HUES64 (cell line): ENCODE measurements around the gene BTG2.

Experiments
- H3K27ac ChIP-seq: 2 replicates; pipeline ENCODE4 v1.7.0; 2013; ENCODE audit warnings: low read depth, low read length, inconsistent platforms
- H3K27me3 ChIP-seq: 2 replicates; pipeline ENCODE4 v1.6.1; 2013; ENCODE audit warnings: mild to moderate bottlenecking, low read length; ENCODE audit not compliant: insufficient read depth
- H3K36me3 ChIP-seq: 2 replicates; pipeline ENCODE4 v1.6.1; 2013; ENCODE audit warnings: mild to moderate bottlenecking, low read length; ENCODE audit not compliant: insufficient read depth
- H3K4me1 ChIP-seq: 2 replicates; pipeline ENCODE4 v1.6.1; 2013; ENCODE audit warnings: mild to moderate bottlenecking, low read length, moderate library complexity; ENCODE audit not compliant: insufficient read depth
- H3K4me3 ChIP-seq: 2 replicates; pipeline ENCODE4 v1.5.1; 2013; ENCODE audit warnings: mild to moderate bottlenecking, low read length, moderate library complexity
- H3K9ac ChIP-seq: 2 replicates; pipeline ENCODE4 v1.6.1; 2013; ENCODE audit warnings: mild to moderate bottlenecking, low read depth, low read length
- H3K9me3 ChIP-seq: 2 replicates; pipeline ENCODE4 v1.6.1; 2013; ENCODE audit warnings: low read depth, low read length; ENCODE audit not compliant: insufficient read depth
- WGBS: fragments of 150-250, 120-280 bp; methylation state at CpG from one replicate; pipeline ENCODE4 v1.1.7; 2013; ENCODE audit warnings: missing lambda C conversion rate; 5-methylcytosine and 5-hydroxymethylcytosine counted together

The BTG2 gene

DNA sequence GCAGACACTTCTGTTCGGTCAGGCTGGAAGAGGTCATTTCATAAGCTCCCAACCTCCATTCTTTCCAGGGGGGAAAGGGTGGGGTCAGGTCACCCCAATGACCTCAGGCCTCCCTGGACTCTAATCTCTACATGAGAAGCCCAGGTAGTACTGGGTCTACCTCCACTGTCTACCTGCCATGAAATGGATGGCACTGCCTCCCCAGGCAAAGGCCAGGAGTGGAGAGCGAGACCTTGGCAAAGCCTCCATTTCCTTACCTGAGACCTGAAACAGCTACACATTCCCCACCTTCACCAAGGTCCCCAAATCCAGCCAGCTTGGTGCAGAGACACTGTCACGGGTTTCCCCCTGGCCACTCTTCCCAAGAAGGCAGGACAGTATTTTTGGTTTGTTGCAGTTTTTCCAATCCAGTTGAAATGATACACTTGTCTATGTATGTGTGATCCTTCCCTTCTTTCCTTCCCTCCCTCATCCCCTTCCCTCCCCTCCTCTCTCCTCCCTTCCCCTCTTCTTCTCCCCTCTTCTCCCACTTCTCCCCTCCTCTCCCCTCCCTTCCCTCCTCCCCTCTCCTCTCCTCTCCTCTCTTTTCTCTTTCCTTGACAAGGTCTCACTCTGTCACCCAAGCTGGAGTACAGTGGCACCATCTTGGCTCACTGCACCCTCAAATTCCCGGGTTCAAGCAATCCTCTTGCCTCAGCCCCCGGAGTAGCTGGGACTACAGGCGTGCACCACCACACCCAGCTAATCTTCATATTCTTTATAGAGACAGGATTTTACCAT is 16.1 kb downstream of the BTG2 start:
- Histone ChIP-seq H3K27me3 (peaks cover 61% of the 10 kb centered on the region), H3K4me3 (no peak overlapping the region), H3K9ac (no peak overlapping the region), H3K27ac (no peak overlapping the region), H3K9me3 (no peaks in the 10 kb centered on the region), H3K4me1 (peaks cover 49% of the 10 kb centered on the region), H3K36me3 (no peaks in the 10 kb centered on the region)
- 90% methylated on average over 6 of the region's 6 CpGs for WGBS

DNA sequence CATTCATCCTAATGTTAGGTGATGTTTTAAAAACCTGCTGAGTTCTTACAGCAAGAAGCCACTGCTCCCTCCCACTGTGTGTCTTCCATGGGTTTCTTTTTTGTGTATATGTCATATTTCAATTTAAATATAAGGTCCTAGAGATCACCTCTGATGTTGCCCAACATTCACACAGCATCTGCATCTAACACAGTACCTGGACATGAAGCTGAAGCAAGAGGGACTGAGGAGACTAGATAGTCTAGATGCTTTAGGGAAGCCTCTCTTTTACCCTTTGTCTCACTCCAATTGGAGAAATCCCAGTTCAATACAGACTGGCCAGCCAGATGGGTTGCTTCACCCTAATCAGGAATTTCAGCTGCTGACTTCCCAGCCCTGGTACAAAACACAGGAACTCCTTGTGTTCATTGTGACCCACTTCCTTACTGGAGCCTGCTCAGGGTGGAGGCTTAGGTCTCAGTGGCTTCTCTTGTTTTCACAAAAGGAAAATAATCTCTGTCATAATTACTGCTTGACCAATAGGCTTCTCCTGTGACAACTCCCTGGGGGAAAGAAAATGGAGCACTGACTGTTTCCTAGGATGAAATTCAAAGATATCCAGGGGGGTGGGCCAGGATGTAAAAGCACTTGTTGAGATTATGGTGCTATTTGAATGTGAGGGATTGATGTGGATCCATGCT is 17.3 kb downstream of the BTG2 start:
- Histone ChIP-seq H3K27ac (no peak overlapping the region), H3K9ac (no peak overlapping the region), H3K9me3 (no peaks in the 10 kb centered on the region), H3K36me3 (no peaks in the 10 kb centered on the region), H3K27me3 (peaks cover 55% of the 10 kb centered on the region), H3K4me1 (peaks cover 53% of the 10 kb centered on the region), H3K4me3 (no peak overlapping the region)

DNA sequence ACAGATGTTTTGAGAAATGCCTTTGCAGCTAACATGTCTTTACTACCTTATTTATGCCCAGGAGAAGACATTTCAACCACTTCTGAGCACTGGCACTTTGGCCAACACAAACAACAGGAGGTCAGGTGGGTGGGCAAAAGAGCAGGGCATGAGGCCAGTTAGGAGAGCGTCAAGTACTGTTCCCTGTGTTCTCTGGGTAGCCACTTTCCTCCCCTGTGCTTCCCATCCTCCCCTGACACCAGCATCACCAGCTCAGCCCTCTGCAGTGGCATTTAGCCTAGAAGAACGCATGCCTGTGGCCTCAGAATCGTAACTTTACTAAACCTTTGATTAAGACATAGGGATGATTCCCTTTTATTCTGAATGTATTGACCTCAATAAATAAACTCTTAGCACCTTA is 18.3 kb downstream of the BTG2 start:
- Histone ChIP-seq H3K36me3 (no peaks in the 10 kb centered on the region), H3K9me3 (no peaks in the 10 kb centered on the region), H3K4me3 (no peak overlapping the region), H3K27ac (no peak overlapping the region), H3K9ac (no peak overlapping the region), H3K27me3 (peaks cover 47% of the 10 kb centered on the region), H3K4me1 (peaks cover 54% of the 10 kb centered on the region)
- WGBS, result 90% methylated on average over 3 of the region's 3 CpGs

DNA sequence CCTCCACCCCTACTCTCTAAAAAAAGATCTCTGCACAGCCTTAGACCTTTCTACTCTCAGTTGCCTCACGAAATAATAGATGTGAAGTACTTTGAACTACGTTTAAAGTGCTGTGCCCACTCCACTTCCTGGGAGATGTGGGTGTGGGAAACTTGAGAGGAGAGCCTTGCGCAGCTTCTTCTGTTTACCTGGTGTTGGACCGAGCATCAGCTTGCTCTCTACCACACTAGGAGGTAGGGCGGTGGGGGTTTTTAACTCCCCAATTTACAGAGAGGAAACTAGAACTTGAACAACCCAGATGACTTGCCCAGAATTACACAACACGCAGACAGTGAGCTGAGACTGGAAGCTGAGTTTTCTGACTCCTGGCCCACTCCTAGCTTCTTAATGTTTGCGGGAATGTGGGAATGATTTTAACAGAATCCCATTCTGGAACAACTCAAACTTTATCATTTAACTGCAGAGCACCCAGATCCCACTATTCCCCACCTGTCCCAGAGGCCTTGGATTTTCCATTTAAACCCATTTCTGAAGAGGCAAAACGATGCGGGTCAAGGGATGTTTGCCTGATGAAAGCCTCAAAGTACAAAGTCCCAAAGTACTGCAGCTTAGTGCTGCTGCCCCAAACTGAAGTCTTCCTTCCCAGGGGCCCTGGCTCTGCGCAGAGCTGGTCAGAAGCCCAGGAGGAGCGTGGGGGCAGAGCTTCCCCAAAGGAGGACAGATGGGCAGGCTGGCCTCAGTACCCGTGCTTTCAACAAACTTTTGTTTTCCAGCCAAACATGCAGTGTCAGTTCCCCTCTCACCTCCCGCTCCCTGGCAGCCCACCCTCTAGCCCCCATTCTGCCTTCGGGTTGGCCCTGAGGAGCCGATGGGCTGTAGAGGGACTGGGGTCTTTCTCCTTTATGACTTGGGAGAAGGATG is 19.0 kb downstream of the BTG2 start:
- WGBS, result 70% methylated on average over 13 of the region's 15 CpGs
- Histone ChIP-seq H3K27me3 (peaks cover 40% of the 10 kb centered on the region), H3K36me3 (no peaks in the 10 kb centered on the region), H3K4me1 (peaks cover 60% of the 10 kb centered on the region), H3K9ac (no peak overlapping the region), H3K9me3 (no peaks in the 10 kb centered on the region), H3K27ac (peak overlapping the region; percentile 51), H3K4me3 (no peak overlapping the region)

DNA sequence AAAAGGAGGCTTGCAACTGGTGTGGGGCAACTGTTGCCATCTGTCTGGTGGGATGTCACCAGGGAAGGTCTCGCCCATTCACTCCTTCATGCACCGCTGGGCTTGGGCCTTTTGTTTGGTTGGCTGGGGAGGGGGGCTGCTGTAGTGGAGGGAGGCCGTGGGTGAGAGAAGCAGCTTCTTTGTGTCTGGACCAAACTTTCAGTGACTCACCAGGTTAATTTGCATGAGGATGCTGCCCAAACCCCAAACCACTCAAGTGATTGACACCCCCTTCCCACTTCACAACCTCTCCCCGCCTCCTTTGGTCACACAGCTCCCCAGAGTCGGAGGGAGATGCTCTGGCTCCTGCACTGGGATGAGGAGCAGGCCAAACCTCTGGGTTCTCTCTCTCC is 19.7 kb downstream of the BTG2 start:
- Histone ChIP-seq H3K4me1 (peaks cover 60% of the 10 kb centered on the region), H3K4me3 (no peak overlapping the region), H3K27ac (peak overlapping the region; percentile 51), H3K9ac (peak overlapping the region; percentile 6; the same call in 1 of the 2 replicates), H3K36me3 (no peaks in the 10 kb centered on the region), H3K9me3 (no peaks in the 10 kb centered on the region), H3K27me3 (peaks cover 39% of the 10 kb centered on the region)
- WGBS, result 35% methylated on average over 5 of the region's 5 CpGs

DNA sequence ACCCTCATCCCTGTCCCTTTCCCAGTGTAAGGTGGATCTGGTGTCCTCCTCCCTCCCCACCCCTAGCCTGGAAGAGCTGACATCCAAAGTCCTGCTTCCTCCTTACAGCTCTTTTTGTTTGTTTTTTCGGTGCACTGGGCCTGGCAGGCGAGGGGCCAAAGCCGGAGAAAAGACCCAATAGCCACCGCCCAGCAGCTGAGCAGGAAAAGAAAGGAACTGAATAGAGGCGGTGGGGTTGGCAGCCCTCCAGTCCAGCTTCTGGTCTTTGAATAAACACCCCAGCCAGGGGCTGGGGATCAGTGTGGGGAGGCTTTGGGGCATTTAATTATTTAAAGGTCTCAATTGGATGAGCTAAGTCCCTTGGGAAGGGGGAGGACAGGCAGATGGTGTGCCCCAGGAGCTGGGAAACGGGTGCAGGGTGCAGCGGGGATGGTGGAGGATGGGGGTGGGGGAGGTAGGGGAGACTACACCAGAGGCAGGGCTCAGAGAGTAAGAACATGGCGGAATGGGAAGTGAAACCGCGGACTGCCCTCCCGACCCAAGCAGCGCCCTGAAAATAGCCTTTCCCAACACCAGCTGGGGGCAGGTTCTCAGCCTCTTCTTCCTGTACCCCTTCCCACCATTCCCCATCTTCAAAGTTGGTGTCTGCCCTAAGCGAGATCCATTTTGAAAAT is 20.2 kb downstream of the BTG2 start:
- Histone ChIP-seq H3K9me3 (no peaks in the 10 kb centered on the region), H3K27ac (peak overlapping the region; percentile 39; the same call in 1 of the 2 replicates), H3K27me3 (peaks cover 34% of the 10 kb centered on the region), H3K36me3 (no peaks in the 10 kb centered on the region), H3K4me1 (peaks cover 59% of the 10 kb centered on the region), H3K4me3 (no peak overlapping the region), H3K9ac (peak overlapping the region; percentile 6; the same call in 1 of the 2 replicates)
- WGBS, result 59% methylated on average over 13 of the region's 13 CpGs

DNA sequence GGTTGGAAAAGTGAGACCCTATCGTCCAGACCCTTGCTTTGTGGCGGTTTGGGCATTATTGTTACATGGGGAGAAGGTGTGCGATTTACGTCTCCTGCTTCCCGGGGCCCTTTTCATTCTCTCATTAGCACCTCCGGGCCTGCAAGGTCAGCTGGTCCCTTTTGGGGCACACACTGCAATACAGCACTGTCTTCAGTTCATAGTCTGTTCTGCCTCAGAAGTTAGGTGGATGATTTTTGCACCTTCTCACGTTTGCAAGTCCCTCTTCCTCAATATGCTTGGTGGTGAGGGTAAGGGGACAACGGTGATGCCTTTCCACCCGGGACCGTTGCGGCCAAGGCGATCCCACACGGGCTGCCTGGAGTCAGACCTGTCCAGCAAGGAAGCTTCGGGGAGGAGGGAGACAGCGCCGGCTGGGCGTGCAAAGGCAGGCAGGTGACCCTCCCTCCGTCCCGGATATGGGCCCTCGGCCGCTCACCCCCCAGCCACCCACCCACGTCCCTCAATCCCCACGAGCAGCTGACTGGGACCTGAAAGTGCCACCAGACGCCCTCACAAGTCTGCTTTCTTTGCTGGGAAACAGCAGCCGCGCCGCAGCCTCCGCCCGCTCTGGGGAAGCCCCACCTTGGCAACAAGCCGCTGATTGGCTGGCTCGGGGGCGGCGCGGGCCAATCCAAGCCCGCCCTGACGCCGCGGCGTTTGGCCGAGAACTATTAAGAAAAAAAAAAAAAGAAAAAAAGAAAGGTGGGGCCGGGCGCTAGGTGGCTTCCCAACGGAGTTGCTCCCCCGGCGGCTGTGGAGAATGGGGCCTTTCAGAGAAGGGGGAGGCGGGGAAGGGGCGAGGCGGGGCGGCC is 21.7 kb downstream of the BTG2 start:
- Histone ChIP-seq H3K27ac (peak overlapping the region; percentile 88; the same call in 1 of the 2 replicates), H3K9ac (peak overlapping the region; percentile 71), H3K4me3 (peak overlapping the region; percentile 62), H3K4me1 (peaks cover 52% of the 10 kb centered on the region), H3K9me3 (no peaks in the 10 kb centered on the region), H3K36me3 (no peaks in the 10 kb centered on the region), H3K27me3 (peaks cover 33% of the 10 kb centered on the region)
- 3% methylated on average over 48 of the region's 49 CpGs for WGBS

DNA sequence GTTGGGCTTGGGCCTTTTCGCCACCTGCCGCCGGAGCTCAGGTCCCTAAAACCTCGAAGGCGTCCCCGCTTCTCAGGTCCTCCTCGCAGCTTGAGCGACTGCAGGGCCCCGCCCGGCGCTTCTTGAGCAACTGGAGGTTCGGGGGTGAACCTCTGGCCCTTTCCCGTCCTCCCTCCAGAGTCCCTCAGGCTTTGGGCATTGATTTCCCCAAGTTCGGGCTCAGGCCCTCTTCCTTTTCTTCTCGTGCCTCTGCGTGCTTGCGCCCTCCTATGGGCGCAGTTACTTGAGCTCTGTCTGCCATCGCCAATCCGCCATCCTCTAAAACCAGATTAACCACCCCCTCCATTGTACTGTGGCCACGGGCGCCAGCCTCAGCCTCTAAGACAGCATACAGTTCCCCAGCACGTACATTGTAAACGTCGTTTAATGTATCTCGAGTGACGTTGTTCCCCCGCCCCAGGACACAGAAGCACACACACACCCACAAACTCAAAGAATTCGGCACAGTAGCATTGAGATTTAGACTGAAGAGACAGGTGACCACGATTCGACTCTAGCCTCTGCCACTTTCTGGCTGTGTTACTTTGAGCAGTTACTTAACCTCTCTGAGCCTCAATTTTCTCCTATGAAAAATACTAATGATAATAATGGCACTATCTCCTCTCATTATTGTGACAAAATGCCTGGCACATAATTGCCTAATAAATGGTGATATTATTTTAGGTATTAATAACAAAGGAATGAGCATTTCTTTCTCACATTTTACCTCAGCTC is 22.6 kb downstream of the BTG2 start:
- H3K27ac ChIP-seq, result peak overlapping the region; percentile 88; the same call in 1 of the 2 replicates
- H3K27me3 ChIP-seq, result peaks cover 31% of the 10 kb centered on the region
- peak overlapping the region; percentile 71 for H3K9ac ChIP-seq
- H3K4me3 ChIP-seq, result peak overlapping the region; percentile 62
- H3K9me3 ChIP-seq, result no peaks in the 10 kb centered on the region
- H3K36me3 ChIP-seq, result no peaks in the 10 kb centered on the region
- WGBS, result 5% methylated on average over 31 of the region's 31 CpGs
- H3K4me1 ChIP-seq, result peaks cover 44% of the 10 kb centered on the region

DNA sequence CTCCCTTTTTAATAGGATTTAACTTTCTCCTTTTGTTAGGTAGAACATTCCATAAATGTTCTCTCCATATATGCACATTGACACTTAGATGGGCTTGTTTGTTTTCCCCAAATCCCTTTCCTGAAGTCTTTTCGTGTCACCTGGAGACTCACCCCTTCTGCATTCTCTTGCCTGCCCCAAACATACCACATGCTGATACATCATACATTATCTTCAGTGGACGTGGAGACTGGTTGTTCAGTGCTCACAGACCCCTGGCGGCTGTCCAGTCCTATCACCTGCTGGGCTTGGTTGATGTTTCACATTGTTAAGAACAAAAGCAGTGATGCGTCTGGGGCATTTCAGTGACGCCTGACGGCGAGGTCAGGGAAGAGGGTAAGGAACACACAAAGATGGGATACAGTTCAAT is 23.4 kb downstream of the BTG2 start:
- Histone ChIP-seq H3K27me3 (peaks cover 22% of the 10 kb centered on the region), H3K9ac (no peak overlapping the region), H3K36me3 (no peaks in the 10 kb centered on the region), H3K4me3 (no peak overlapping the region), H3K4me1 (peaks cover 44% of the 10 kb centered on the region), H3K9me3 (no peaks in the 10 kb centered on the region), H3K27ac (no peak overlapping the region)
- 17% methylated on average over 7 of the region's 7 CpGs for WGBS
